ENCODE measurements around the gene WT1.

Gene WT1

DNA sequence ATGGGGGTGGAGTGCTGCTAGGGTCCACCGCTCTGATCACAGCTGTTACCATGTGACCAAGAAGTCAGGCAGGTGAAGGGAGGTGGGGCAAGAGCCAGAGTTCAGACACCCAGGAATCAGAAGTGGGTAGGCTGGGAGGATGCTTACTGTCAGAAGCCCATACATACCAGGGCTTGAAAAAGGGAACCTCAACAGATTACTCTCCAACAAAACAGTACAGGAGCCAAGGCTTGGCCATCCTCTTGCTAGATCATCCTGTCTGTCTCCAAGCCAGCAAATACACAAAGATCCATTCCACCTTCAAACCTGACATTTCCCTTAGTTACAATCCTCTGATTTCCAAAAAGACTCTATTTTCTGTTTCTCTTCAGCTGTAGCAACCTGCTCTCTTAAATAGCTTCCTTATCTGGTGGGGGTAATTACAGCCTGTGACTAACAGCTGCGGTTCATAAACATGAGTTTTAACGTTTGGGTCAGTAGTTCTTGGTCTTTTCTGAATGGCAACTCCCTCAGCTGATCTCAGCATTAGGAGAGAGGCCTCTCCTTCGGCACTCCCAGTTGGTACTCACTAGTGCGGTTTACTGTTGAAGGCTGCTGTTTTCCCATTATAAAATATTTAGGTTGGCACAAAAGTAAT is 31.1 kb upstream of the WT1 start:
- H3K4me3 ChIP-seq (replicated peaks; ENCODE audit: low read depth, low read length): no peak overlapping the region
- DNase-seq (ENCODE audit: extremely low read depth, low read depth): no peak
- TF ChIP-seq, protein P1, sequence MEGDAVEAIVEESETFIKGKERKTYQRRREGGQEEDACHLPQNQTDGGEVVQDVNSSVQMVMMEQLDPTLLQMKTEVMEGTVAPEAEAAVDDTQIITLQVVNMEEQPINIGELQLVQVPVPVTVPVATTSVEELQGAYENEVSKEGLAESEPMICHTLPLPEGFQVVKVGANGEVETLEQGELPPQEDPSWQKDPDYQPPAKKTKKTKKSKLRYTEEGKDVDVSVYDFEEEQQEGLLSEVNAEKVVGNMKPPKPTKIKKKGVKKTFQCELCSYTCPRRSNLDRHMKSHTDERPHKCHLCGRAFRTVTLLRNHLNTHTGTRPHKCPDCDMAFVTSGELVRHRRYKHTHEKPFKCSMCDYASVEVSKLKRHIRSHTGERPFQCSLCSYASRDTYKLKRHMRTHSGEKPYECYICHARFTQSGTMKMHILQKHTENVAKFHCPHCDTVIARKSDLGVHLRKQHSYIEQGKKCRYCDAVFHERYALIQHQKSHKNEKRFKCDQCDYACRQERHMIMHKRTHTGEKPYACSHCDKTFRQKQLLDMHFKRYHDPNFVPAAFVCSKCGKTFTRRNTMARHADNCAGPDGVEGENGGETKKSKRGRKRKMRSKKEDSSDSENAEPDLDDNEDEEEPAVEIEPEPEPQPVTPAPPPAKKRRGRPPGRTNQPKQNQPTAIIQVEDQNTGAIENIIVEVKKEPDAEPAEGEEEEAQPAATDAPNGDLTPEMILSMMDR (IDR thresholded peaks at IDR 0.05; ENCODE audit: low read depth, low read length, missing control alignments): no peak

DNA sequence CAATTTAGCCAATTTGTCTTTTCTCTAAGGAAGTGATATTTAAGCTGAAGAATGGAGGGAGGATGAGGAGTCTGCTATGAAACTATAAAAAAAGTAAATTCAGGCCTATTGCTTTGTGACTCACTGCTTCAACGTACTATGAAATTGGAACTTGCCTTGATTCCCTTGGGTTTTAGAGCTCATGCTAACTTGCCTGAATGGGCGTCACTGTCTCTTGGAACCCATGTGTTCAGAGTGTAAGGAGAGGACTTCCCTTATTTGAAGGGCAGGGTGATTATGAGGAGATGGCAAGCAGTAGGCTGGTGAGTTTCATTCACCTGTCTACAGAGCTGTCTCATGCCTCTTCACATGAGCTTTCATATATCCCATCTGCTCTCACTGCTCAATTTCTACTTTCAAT is 28.7 kb upstream of the WT1 start:
- DNase-seq (ENCODE audit: extremely low read depth, low read depth): no peak
- H3K4me3 ChIP-seq (replicated peaks; ENCODE audit: low read depth, low read length): no peak overlapping the region
- TF ChIP-seq, protein P1 (IDR thresholded peaks at IDR 0.05; ENCODE audit: low read depth, low read length, missing control alignments): no peak

DNA sequence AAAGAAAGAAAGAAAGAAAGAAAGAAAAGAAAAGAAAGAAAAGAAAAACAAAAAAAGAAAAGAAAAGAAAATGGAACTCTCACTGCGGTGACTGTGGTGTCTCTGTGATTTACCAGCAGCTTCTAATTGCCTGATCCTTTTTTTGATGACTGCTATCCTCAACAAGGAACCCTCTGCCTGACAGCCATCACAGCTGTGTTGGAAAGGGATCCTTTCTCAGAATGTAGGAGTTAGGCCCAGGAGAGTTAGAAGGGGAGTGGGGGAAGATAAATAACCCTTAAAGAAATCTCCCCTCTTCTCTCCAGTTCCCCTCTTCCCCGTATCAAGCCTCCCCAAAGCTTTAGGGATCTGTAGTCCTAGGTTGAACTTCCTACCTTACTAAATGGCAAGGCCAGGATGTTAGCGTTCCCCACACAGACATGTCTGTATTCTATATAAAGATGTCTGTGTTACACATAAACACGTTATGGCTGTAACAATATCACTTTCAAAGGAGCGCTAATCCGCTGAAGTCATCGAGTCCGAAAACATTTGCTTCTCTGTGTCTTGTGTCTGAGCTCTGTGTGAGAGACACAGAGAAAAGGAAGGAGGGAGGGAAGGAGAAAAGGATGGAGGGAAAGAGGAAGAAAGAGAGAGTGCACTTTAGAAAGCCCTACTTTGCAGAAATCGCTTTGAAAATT is 26.8 kb upstream of the WT1 start:
- TF ChIP-seq, protein P1 (IDR thresholded peaks at IDR 0.05; ENCODE audit: low read depth, low read length, missing control alignments): no peak
- DNase-seq (ENCODE audit: extremely low read depth, low read depth): no peak
- no peak overlapping the region for H3K4me3 ChIP-seq (replicated peaks; ENCODE audit: low read depth, low read length)

DNA sequence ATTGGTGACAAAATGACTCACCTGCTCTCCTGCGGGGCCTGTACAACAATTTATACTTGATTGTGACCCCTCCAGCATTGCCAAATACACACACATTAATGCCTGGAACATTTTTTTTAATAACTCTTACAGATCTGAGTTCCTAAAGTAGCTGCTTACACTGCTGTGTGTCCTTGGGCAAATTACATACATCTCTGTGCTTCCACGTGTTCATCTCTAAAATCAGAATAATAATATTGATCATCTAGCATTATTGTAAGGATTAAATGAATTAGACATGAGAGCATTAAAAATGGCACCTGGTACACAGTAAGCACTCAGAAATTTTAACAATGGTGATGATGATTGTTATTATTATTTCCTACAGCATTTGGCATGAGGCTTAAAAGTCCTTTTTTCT is 21.5 kb upstream of the WT1 start:
- H3K4me3 ChIP-seq (replicated peaks; ENCODE audit: low read depth, low read length): no peak overlapping the region
- no peak for DNase-seq (ENCODE audit: extremely low read depth, low read depth)
- TF ChIP-seq, protein P1 (IDR thresholded peaks at IDR 0.05; ENCODE audit: low read depth, low read length, missing control alignments): no peak

DNA sequence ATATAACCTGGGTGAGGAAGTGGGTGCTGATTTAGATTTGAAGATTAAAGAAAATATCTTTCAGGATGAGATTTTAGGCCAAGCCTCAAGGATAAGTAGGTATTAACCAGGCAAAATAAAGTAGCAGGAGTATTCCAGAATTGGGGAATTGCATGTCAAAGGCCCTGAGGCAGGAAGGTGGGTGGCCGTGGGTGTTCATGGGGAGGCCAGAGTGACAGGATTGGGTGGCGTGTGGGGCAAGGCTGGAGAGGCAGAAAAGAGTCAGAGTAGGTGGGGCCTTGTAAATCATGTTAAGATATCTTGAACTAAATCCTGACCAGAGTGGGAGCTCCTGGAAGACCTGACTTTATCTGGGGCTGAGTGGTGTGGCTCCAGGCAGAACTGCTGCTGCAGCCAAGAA is 19.7 kb upstream of the WT1 start:
- no peak for DNase-seq (ENCODE audit: extremely low read depth, low read depth)
- H3K4me3 ChIP-seq (replicated peaks; ENCODE audit: low read depth, low read length): no peak overlapping the region
- TF ChIP-seq, protein P1 (IDR thresholded peaks at IDR 0.05; ENCODE audit: low read depth, low read length, missing control alignments): no peak

DNA sequence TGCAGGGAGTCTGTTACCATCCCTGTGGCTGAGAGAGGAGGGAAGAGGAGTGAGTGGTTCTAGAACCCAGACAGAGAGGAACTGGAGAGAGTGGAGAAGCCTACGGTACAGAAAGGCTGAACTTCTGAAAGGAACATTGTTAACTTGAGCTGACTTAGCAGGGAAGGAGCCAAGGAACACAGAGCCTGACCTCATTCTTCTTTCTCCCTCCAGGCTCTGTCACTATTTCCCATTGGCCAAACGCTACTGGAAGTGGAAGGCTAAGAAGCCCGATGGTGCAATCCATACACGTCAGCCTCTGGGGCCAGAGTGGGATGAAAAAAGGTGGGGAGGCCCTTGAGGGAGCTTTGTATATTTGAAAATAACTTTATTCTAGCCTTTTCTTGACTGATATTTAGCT is 16.5 kb upstream of the WT1 start:
- TF ChIP-seq, protein P1 (IDR thresholded peaks at IDR 0.05; ENCODE audit: low read depth, low read length, missing control alignments): no peak
- no peak for DNase-seq (ENCODE audit: extremely low read depth, low read depth)
- H3K4me3 ChIP-seq (replicated peaks; ENCODE audit: low read depth, low read length): no peak overlapping the region
